ENCODE data around the gene GPR3.
A peak's percentile ranks its signal among the peaks of the same experiment; 100 is the strongest.
"Not testable (repeated sequence)": the region's sequence is repeated elsewhere in the genome, so short reads cannot be mapped to it uniquely, and the experiment has no call there.

The GPR3 gene

GRCh38 chr1:27428316-27429028, 36.0 kb downstream of the GPR3 start:
- DNase-seq (ENCODE audit: low spot score), result no peak

- DNase-seq (ENCODE audit: low spot score), result no peak
Observed at GRCh38 chr1:27429029-27429425, 36.6 kb downstream of the GPR3 start.

- peak; percentile 77 for DNase-seq (ENCODE audit: low spot score)
Observed at GRCh38 chr1:27430903-27431600, 38.6 kb downstream of the GPR3 start.

GRCh38 chr1:27431601-27431940, 39.1 kb downstream of the GPR3 start:
- no peak for DNase-seq (ENCODE audit: low spot score)

GRCh38 chr1:27432725-27433124, 40.3 kb downstream of the GPR3 start:
- not testable (repeated sequence) for DNase-seq (ENCODE audit: low spot score)

- DNase-seq (ENCODE audit: low spot score), result no peak
Observed at GRCh38 chr1:27433706-27434105, 41.3 kb downstream of the GPR3 start.

GRCh38 chr1:27435566-27436203, 43.3 kb downstream of the GPR3 start:
- DNase-seq (ENCODE audit: low spot score), result no peak

- peak; percentile 68 for DNase-seq (ENCODE audit: low spot score)
Observed at GRCh38 chr1:27436204-27437159, 44.1 kb downstream of the GPR3 start.

GRCh38 chr1:27438621-27439061, 46.2 kb downstream of the GPR3 start:
- no peak for DNase-seq (ENCODE audit: low spot score)

- no peak for DNase-seq (ENCODE audit: low spot score)
Observed at GRCh38 chr1:27439150-27439549, 46.7 kb downstream of the GPR3 start.

- DNase-seq (ENCODE audit: low spot score), result no peak
Observed at GRCh38 chr1:27444632-27445031, 52.2 kb downstream of the GPR3 start.
